Left ventricle myocardium inferior (tissue), 1 donor: ENCODE results near the gene UCKL1. TPM values are rescaled to one million over a fixed set of nuclear protein-coding genes. Genes with fewer than 3 reads are reported as not detected.
A peak's percentile ranks its signal among the peaks of the same experiment; 100 is the strongest.

Experiments used
- DNase-seq: peaks from one replicate; pipeline ENCODE4 v3.0.0-alpha.2; 2020
- H3K27ac ChIP-seq: fragments of 200-600 bp; replicated peaks from 2 replicates; pipeline ENCODE4 v1.8.0; 2021
- H3K27me3 ChIP-seq: fragments of 200-600 bp; 2 replicates; pipeline ENCODE4 v1.8.0; 2021; ENCODE audit warnings: low read depth
- H3K36me3 ChIP-seq: fragments of 200-600 bp; 2 replicates; pipeline ENCODE4 v1.8.0; 2021
- H3K4me1 ChIP-seq: fragments of 200-600 bp; 2 replicates; pipeline ENCODE4 v1.8.0; 2021
- H3K4me3 ChIP-seq: fragments of 200-600 bp; 2 replicates; pipeline ENCODE4 v1.8.0; 2021; ENCODE audit warnings: mild to moderate bottlenecking, moderate library complexity
- H3K9me3 ChIP-seq: fragments of 200-600 bp; replicated peaks from 2 replicates; pipeline ENCODE4 v1.8.0; 2021
- CTCF ChIP-seq: fragments of 200-600 bp; IDR thresholded peaks from 2 replicates; pipeline ENCODE4 v1.8.0; 2021; ENCODE audit warnings: antibody characterized with exemption, mild to moderate bottlenecking, borderline replicate concordance
- intact Hi-C: fragments of 100-400 bp; cut with micrococcal nuclease; formaldehyde crosslinking; loops from one replicate; pipeline ENCODE4 v1.11.0; 2022
- microRNA-seq: library from miRNA; unstranded; fragments of <30 nt; microRNA quantifications from one replicate; pipeline ENCODE4 v1.2.0, GENCODE V29; 2020
- total RNA-seq: library from RNA; stranded (reverse); fragmentation: NEBNext Ultra II Directional; extraction: Animal tissue kit (Norgen Biotek cat#: 25700); gene quantifications from one replicate; pipeline ENCODE4 v1.2.1, GENCODE V29; 2021
- donor health status: DM: no; HTN: yes; CAD: no; lungs with severe emphysema.

UCKL1 gene
- total RNA-seq, 1 donor from 2014 or later = 41.0 TPM

GRCh38 chr20:63893999-63894357 is 62.2 kb downstream of the UCKL1 start:
- Histone ChIP-seq H3K36me3 (peaks cover 22% of the 10 kb centered on the region), H3K4me1 (peaks cover 51% of the 10 kb centered on the region), H3K27me3 (no peaks in the 10 kb centered on the region), H3K4me3 (peak overlapping the region; percentile 76), H3K9me3 (no peaks in the 10 kb centered on the region), H3K27ac (peak overlapping the region; percentile 86)
- intact Hi-C loops = no loop called here
- no peak for DNase-seq
- no peak for TF ChIP-seq CTCF

- Histone ChIP-seq H3K9me3 (no peaks in the 10 kb centered on the region), H3K4me3 (no peak overlapping the region), H3K36me3 (peaks cover 30% of the 10 kb centered on the region), H3K27ac (no peak overlapping the region), H3K4me1 (peaks cover 35% of the 10 kb centered on the region), H3K27me3 (no peaks in the 10 kb centered on the region)
- intact Hi-C loops = no loop called here
- TF ChIP-seq CTCF = no peak
- no peak for DNase-seq
Observed at GRCh38 chr20:63892402-63892801, 63.8 kb downstream of the UCKL1 start.

- TF ChIP-seq CTCF = no peak
- Histone ChIP-seq H3K4me1 (peaks cover 24% of the 10 kb centered on the region), H3K27me3 (no peaks in the 10 kb centered on the region), H3K9me3 (no peaks in the 10 kb centered on the region), H3K4me3 (no peak overlapping the region), H3K36me3 (peaks cover 38% of the 10 kb centered on the region), H3K27ac (no peak overlapping the region)
- DNase-seq = no peak
- intact Hi-C loops = no loop called here
Observed at GRCh38 chr20:63891061-63892002, 64.9 kb downstream of the UCKL1 start.

GRCh38 chr20:63890616-63891015 is 65.6 kb downstream of the UCKL1 start:
- Histone ChIP-seq H3K9me3 (no peaks in the 10 kb centered on the region), H3K4me1 (peaks cover 17% of the 10 kb centered on the region), H3K27me3 (no peaks in the 10 kb centered on the region), H3K27ac (no peak overlapping the region), H3K36me3 (peaks cover 45% of the 10 kb centered on the region), H3K4me3 (no peak overlapping the region)
- TF ChIP-seq CTCF = no peak
- intact Hi-C loops = no loop called here
- no peak for DNase-seq

- Histone ChIP-seq H3K4me1 (peaks cover 15% of the 10 kb centered on the region), H3K27ac (peak overlapping the region; percentile 65), H3K4me3 (no peak overlapping the region), H3K9me3 (no peaks in the 10 kb centered on the region), H3K36me3 (peaks cover 47% of the 10 kb centered on the region), H3K27me3 (no peaks in the 10 kb centered on the region)
- no peak for DNase-seq
- TF ChIP-seq CTCF = no peak
- intact Hi-C loops = no loop called here
Observed at GRCh38 chr20:63890201-63890576, 66.0 kb downstream of the UCKL1 start.

Small RNA genes lying within 50 kb of the gene (microRNA-seq; reads per million reads assigned to microRNA genes)
- not detected for gene MIR1914
- not detected for gene MIR647
- gene MIR941-1 = not detected
- gene MIR941-2 = not detected
- not detected for gene MIR941-3
- gene MIR941-4 = not detected
- not detected for gene MIR941-5

Other genes starting within 250 kb of the UCKL1 start
- 37.1 TPM for gene ARFRP1, start 248.4 kb downstream of the UCKL1 start, total RNA-seq
- gene ZGPAT, start 248.4 kb downstream of the UCKL1 start, total RNA-seq = 15.8 TPM
- 3.4 TPM for gene LIME1, start 219.8 kb downstream of the UCKL1 start, total RNA-seq
- 79.2 TPM for gene SLC2A4RG, start 216.6 kb downstream of the UCKL1 start, total RNA-seq
- gene ZBTB46, start 125.2 kb downstream of the UCKL1 start, total RNA-seq = 13.6 TPM
- gene ABHD16B, start 94.9 kb downstream of the UCKL1 start, total RNA-seq = not detected
- 72.0 TPM for gene TPD52L2, start 91.1 kb downstream of the UCKL1 start, total RNA-seq
- gene DNAJC5, start 61.3 kb downstream of the UCKL1 start, total RNA-seq = 42.8 TPM
- gene ZNF512B, start 13.5 kb upstream of the UCKL1 start, total RNA-seq = 12.6 TPM
- 5.6 TPM for gene SAMD10, start 23.2 kb upstream of the UCKL1 start, total RNA-seq
- gene PRPF6, start 24.7 kb upstream of the UCKL1 start, total RNA-seq = 46.8 TPM
- 0.55 TPM for gene C20orf204, start 79.8 kb upstream of the UCKL1 start, total RNA-seq
- 30.5 TPM for gene SOX18, start 93.2 kb upstream of the UCKL1 start, total RNA-seq
- gene TCEA2, start 106.8 kb upstream of the UCKL1 start, total RNA-seq = 38.9 TPM
- gene RGS19, start 123.1 kb upstream of the UCKL1 start, total RNA-seq = 6.1 TPM
- gene OPRL1, start 123.7 kb upstream of the UCKL1 start, total RNA-seq = 0.52 TPM
- not detected for gene LKAAEAR1, start 128.0 kb upstream of the UCKL1 start, total RNA-seq
- gene NPBWR2, start 151.1 kb upstream of the UCKL1 start, total RNA-seq = not detected
- gene MYT1, start 208.0 kb upstream of the UCKL1 start, total RNA-seq = 0.11 TPM